Stimulated activated CD8-positive, alpha-beta memory T cell treated with anti-CD3 and anti-CD28 coated beads, Interleukin-12 subunit alpha, Interleukin-12 subunit beta, amount 100 ng/mL, for 1 hour (primary cell): ENCODE measurements around the gene MAP4K5.

Experiments
- DNase-seq: peaks from one replicate; pipeline ENCODE4 v3.0.0-alpha.2; 2020; ENCODE audit warnings: low read depth

MAP4K5 gene

GRCh38 chr14:50399251-50400032 lies 132.9 kb downstream of the MAP4K5 start:
- DNase-seq: no peak

DNA sequence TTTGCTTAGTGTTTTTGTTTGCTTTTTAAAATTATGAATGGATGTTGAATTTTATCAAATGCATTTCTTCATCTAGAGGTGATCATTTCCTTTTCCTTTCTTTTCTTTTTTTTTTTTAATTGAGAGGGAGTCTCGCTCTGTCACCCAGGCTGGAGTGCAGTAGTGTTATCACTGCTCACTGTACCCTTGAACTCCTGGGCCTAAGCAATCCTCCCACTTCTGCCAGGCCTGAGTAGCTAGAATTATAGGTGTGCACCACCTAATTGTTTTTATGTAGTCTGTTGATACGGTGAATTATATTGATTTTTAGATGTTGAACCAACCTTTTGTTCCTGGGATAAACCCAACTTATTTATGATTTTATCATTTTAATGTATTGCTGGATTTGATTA lies 134.2 kb downstream of the MAP4K5 start:
- DNase-seq: no peak

- DNase-seq: no peak
Observed at GRCh38 chr14:50397390-50398188, 134.8 kb downstream of the MAP4K5 start.

- peak; percentile 5 for DNase-seq
Observed at GRCh38 chr14:50396631-50397389, 135.6 kb downstream of the MAP4K5 start, which contains the start of gene CDKL1. CDKL1 (minus strand) TSS chr14:50396881; CDS start chr14:50395868, 1,013 bp downstream.

DNA sequence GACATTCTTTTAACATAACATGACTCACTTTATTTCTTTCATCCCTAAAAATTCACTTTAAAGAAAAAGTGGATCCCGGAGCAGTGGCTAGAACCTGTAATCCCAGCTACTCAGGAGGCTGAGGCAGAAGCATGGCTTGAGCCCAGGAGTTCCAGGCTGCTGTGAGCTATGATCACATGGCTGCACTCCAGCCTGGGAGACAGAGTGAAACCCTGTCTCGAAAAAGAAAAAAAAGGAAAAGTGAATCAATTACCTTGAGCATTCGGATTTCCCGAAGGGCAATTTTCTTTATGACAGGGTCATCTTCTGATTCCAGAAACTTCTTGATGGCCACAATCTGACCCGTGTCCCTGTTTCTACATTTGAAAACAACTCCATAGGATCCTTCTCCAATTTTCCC lies 136.9 kb downstream of the MAP4K5 start:
- no peak for DNase-seq

DNA sequence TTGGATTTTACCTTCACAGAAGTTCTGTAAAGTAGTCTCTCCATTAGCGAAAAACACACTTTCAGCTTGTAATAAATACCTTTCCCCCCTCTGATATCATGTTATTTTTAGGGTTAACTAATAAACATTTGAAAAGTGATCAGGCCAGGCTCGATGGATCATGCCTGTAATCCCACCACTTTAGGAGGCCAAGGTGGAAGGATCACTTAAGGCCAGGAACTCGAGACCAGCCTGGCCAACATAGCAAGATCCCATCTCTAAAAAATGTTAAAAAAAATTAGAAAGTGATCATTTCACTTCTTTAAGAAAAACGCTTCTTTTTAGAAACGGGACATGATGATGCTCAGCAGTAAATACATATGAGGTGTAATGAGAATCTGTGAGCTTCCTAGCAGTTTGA lies 137.7 kb downstream of the MAP4K5 start:
- no peak for DNase-seq

DNA sequence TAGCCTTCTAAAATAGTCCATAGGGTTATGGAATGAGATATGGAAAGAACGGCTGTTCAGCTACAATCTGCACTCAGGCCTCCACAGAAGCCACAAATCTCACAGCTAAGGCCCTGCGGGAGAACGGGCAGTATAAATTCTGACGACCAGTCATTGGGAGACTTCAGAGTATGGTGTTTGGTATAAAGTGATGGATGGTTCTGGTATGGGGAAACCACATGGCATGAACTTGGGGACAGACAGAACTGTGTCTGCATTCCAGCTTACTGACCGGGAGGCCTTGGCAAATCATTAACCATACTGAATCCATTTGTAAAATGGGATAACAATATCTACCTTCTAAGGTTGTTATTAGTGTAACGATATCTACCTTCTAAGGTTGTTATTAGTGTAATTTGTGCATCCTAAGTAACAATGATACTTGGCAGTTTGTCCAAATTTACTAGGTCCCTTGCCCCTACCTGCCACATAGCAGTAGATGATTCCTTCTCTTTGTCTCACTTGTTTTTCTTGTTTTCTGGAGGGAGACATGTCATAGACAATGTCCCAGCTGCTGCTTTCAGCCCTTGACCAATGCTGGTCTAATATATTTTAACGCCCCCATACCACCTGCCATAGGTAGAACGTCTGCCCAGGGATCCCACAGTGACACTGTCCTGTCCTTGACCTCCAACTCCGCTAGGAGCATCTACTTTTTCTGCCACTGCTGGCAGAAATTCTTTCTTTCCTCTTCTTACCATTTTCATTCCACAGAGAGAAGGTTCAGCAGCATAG lies 142.5 kb downstream of the MAP4K5 start:
- DNase-seq: no peak

GRCh38 chr14:50388256-50388931 lies 144.0 kb downstream of the MAP4K5 start:
- no peak for DNase-seq

- DNase-seq: no peak
Observed at GRCh38 chr14:50387548-50387947, 144.8 kb downstream of the MAP4K5 start.

- DNase-seq: no peak
Observed at GRCh38 chr14:50383618-50384225, 148.6 kb downstream of the MAP4K5 start.

GRCh38 chr14:50381823-50382287 lies 150.5 kb downstream of the MAP4K5 start:
- no peak for DNase-seq

GRCh38 chr14:50381008-50381407 lies 151.4 kb downstream of the MAP4K5 start:
- no peak for DNase-seq

- DNase-seq: no peak
Observed at GRCh38 chr14:50380455-50380854, 151.9 kb downstream of the MAP4K5 start.

DNA sequence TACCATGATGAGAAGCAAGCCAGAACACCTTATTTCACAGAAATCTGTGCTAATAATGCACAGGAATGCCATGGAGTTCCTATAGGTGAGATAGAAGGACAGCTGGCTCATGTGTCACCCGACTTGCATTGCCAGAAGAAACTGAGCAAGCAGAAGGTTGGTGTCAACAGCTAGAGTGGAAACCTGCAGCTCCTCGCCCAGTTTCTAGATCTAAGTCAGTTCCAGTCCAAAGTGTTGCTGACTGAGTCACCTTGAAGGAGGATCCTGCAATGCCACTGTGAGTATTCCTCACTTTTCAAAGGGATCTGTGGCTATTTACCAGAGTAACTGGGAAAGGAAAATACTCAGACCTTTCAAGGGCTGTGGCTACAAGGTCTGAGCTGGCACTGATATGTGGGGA lies 152.8 kb downstream of the MAP4K5 start:
- no peak for DNase-seq

- no peak for DNase-seq
Observed at GRCh38 chr14:50377550-50378085, 154.8 kb downstream of the MAP4K5 start.

- DNase-seq: no peak
Observed at GRCh38 chr14:50375760-50376159, 156.6 kb downstream of the MAP4K5 start.

- DNase-seq: no peak
Observed at GRCh38 chr14:50373959-50374358, 158.4 kb downstream of the MAP4K5 start.

- no peak for DNase-seq
Observed at GRCh38 chr14:50371546-50371945, 160.8 kb downstream of the MAP4K5 start.
